Measurements from ENCODE around the gene PRSS2. TPM values are rescaled to one million over a fixed set of nuclear protein-coding genes. Genes with fewer than 3 reads are reported as not detected.

The PRSS2 gene
- total RNA-seq, 2 experiments from 2014 or later: not detected

DNA sequence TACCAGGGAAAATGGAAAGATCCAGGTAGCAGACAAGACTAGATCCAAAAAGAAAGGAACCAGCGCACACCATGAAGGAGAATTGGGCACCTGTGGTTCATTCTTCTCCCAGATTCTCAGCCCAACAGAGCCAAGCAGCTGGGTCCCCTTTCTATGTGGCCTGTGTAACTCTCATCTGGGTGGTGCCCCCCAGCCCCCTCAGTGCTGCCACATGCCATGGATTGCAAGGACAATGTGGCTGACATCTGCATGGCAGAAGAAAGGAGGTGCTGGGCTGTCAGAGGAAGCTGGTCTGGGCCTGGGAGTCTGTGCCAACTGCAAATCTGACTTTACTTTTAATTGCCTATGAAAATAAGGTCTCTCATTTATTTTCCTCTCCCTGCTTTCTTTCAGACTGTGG is 21.4 kb downstream of the PRSS2 start:
- Histone ChIP-seq H3K4me1 (ENCODE audit: insufficient read depth, low read length) (peaks cover 46% of the 10 kb centered on the region), H3K36me3 (ENCODE audit: insufficient read depth, low read length) (peaks cover 59% of the 10 kb centered on the region), H3K9me3 (ENCODE audit: control insufficient read depth in 1 of 2, insufficient read depth in 1 of 2, low read length in 2 of 2) (no peaks in the 10 kb centered on the region), H3K4me3 (ENCODE audit: low read length) (peak overlapping the region; percentile 91), H3K27me3 (ENCODE audit: control insufficient read depth in 1 of 2, insufficient read depth in 2 of 2, low read length in 2 of 2) (no peaks in the 10 kb centered on the region), H3K27ac (ENCODE audit: low read depth in 1 of 2, low read length in 2 of 2) (peak overlapping the region; percentile 69 to 99)
- no peaks in the 10 kb centered on the region for H3K27me3 Mint-ChIP-seq
- ChIA-PET POLR2A (interaction anchor here (1.1 to 30.9 kb wide), 5 partner anchors 0 to 458 kb away, joined by 3 to 5733 read pairs (median 4); partner anchors contain the start of gene EPHB6), CTCF (interaction anchor here (14.4 kb wide), 1 partner anchor 17 kb away, joined by 135 read pairs; no protein-coding TSS in a partner anchor)
- H3K9me3 Mint-ChIP-seq: no peaks in the 10 kb centered on the region
- peaks cover 90% of the 10 kb centered on the region for H3K36me3 Mint-ChIP-seq (ENCODE audit: low read depth)
- intact Hi-C loops (cut with DNase I, micrococcal nuclease): no loop called here
- ATAC-seq (ENCODE audit: poor library complexity): no peak
- peak overlapping the region; percentile 97 for H3K4me3 Mint-ChIP-seq
- TF ChIP-seq, protein P1, sequence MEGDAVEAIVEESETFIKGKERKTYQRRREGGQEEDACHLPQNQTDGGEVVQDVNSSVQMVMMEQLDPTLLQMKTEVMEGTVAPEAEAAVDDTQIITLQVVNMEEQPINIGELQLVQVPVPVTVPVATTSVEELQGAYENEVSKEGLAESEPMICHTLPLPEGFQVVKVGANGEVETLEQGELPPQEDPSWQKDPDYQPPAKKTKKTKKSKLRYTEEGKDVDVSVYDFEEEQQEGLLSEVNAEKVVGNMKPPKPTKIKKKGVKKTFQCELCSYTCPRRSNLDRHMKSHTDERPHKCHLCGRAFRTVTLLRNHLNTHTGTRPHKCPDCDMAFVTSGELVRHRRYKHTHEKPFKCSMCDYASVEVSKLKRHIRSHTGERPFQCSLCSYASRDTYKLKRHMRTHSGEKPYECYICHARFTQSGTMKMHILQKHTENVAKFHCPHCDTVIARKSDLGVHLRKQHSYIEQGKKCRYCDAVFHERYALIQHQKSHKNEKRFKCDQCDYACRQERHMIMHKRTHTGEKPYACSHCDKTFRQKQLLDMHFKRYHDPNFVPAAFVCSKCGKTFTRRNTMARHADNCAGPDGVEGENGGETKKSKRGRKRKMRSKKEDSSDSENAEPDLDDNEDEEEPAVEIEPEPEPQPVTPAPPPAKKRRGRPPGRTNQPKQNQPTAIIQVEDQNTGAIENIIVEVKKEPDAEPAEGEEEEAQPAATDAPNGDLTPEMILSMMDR (IDR thresholded peaks at IDR 0.05): no peak
- peak overlapping the region; percentile 98 for H3K27ac Mint-ChIP-seq
- H3K4me1 Mint-ChIP-seq (ENCODE audit: low read depth): peaks cover 48% of the 10 kb centered on the region
- DNase-seq: peak in 2 of 14 experiments; percentile 7 to 29

DNA sequence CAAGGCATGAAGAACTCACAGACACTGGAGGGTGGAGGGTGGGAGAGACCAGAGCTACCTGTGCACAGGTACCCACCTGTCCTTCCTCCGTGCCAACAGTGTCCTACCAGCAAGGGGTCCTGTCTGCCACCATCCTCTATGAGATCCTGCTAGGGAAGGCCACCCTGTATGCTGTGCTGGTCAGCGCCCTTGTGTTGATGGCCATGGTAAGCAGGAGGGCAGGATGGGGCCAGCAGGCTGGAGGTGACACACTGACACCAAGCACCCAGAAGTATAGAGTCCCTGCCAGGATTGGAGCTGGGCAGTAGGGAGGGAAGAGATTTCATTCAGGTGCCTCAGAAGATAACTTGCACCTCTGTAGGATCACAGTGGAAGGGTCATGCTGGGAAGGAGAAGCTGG is 21.8 kb downstream of the PRSS2 start:
- Histone ChIP-seq H3K27me3 (ENCODE audit: control insufficient read depth in 1 of 2, insufficient read depth in 2 of 2, low read length in 2 of 2) (no peaks in the 10 kb centered on the region), H3K27ac (ENCODE audit: low read depth in 1 of 2, low read length in 2 of 2) (peak overlapping the region; percentile 69 to 99), H3K9me3 (ENCODE audit: control insufficient read depth in 1 of 2, insufficient read depth in 1 of 2, low read length in 2 of 2) (no peaks in the 10 kb centered on the region), H3K4me1 (ENCODE audit: insufficient read depth, low read length) (peaks cover 46% of the 10 kb centered on the region), H3K4me3 (ENCODE audit: low read length) (peak overlapping the region; percentile 91), H3K36me3 (ENCODE audit: insufficient read depth, low read length) (peaks cover 58% of the 10 kb centered on the region)
- CTCF ChIA-PET: interaction anchor here (14.4 kb wide), 1 partner anchor 17 kb away, joined by 135 read pairs; no protein-coding TSS in a partner anchor
- H3K9me3 Mint-ChIP-seq: no peaks in the 10 kb centered on the region
- H3K27ac Mint-ChIP-seq: peak overlapping the region; percentile 98
- H3K27me3 Mint-ChIP-seq: no peaks in the 10 kb centered on the region
- ATAC-seq (ENCODE audit: poor library complexity): no peak
- POLR2A ChIA-PET: interaction anchor here (0.8 to 30.9 kb wide), 8 partner anchors 1 to 471 kb away, joined by 3 to 5733 read pairs (median 4); partner anchors contain the start of gene EPHB6
- DNase-seq: peak in 2 of 14 experiments; percentile 9 to 18
- intact Hi-C loops (cut with DNase I, micrococcal nuclease): no loop called here
- H3K36me3 Mint-ChIP-seq (ENCODE audit: low read depth): peaks cover 90% of the 10 kb centered on the region
- H3K4me1 Mint-ChIP-seq (ENCODE audit: low read depth): peaks cover 48% of the 10 kb centered on the region
- H3K4me3 Mint-ChIP-seq: peak overlapping the region; percentile 97
- TF ChIP-seq, protein P1 (IDR thresholded peaks at IDR 0.05): no peak

DNA sequence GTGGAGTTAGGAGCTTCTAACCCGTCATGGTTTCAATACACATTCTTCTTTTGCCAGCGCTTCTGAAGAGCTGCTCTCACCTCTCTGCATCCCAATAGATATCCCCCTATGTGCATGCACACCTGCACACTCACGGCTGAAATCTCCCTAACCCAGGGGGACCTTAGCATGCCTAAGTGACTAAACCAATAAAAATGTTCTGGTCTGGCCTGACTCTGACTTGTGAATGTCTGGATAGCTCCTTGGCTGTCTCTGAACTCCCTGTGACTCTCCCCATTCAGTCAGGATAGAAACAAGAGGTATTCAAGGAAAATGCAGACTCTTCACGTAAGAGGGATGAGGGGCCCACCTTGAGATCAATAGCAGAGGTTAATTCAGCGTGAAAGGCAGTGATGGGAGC is 22.4 kb downstream of the PRSS2 start:
- DNase-seq (peak in 1 of 14 experiments; percentile 2), ATAC-seq (ENCODE audit: poor library complexity) (no peak)
- POLR2A ChIA-PET: interaction anchor here (0.8 to 30.9 kb wide), 13 partner anchors 1 to 489 kb away, joined by 3 to 5733 read pairs (median 4); partner anchors contain the start of gene EPHB6
- Mint-ChIP-seq H3K27ac (peak overlapping the region; percentile 98), H3K27me3 (no peaks in the 10 kb centered on the region), H3K4me1 (ENCODE audit: low read depth) (peaks cover 53% of the 10 kb centered on the region), H3K4me3 (peak overlapping the region; percentile 97), H3K9me3 (no peaks in the 10 kb centered on the region), H3K36me3 (ENCODE audit: low read depth) (peaks cover 90% of the 10 kb centered on the region)
- Histone ChIP-seq H3K4me1 (ENCODE audit: insufficient read depth, low read length) (peaks cover 46% of the 10 kb centered on the region), H3K36me3 (ENCODE audit: insufficient read depth, low read length) (peaks cover 62% of the 10 kb centered on the region), H3K27ac (ENCODE audit: low read depth in 1 of 2, low read length in 2 of 2) (peak overlapping the region; percentile 69 to 99), H3K27me3 (ENCODE audit: control insufficient read depth in 1 of 2, insufficient read depth in 2 of 2, low read length in 2 of 2) (no peaks in the 10 kb centered on the region), H3K9me3 (ENCODE audit: control insufficient read depth in 1 of 2, insufficient read depth in 1 of 2, low read length in 2 of 2) (no peaks in the 10 kb centered on the region), H3K4me3 (ENCODE audit: low read length) (peak overlapping the region; percentile 91)
- intact Hi-C loops (cut with DNase I, micrococcal nuclease): no loop called here
- CTCF ChIA-PET: interaction anchor here (14.4 kb wide), 1 partner anchor 16 kb away, joined by 135 read pairs; no protein-coding TSS in a partner anchor
- TF ChIP-seq, protein P1 (IDR thresholded peaks at IDR 0.05): no peak
